Fibroblast of skin of left biceps (primary cell): ENCODE results near the gene ELF2.
"Not testable (repeated sequence)": the region's sequence is repeated elsewhere in the genome, so short reads cannot be mapped to it uniquely, and the experiment has no call there.

Experiments used
- DNase-seq, 2 experiments: peaks; one replicate each; pipeline ENCODE4 v3.0.0-alpha.2; 2013; ENCODE audit warnings: low read depth in 2 of 2

Gene ELF2

DNA sequence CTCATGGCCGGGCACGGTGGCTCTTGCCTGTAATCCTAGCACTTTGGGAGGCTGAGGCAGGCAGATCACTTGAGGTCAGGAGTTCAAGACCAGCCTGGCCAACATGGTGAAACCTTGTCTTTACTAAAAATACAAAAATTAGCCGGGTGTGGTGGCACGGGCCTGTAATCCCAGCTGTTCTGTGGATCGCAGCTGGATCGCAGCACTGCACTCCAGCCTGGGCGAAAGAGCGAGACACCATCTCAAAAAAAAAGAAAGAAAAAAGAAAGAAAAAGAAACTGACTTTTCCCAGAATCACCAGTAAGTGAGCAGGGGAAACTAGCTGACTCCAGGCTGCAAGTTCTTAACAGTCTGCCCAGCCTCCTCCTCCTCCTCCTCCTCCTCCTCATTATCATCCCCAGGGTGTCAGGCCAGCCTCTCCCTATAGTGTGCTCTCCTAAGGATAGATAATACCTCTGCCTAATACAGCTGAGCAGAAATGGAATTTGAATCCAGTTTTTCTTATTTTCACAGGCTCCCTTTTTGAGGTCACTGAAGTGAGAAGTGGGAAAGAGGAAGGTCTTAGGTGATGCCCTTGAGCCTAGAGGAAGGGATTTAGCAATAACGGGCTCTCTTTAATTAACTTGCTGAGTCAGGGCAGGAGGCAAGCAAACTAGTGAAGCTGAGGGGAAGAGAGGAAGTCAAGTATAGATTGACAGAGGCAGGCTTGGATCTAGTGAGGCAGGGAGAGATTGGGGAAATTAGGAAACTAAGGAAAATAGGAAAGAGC is 11.8 kb upstream of the ELF2 start:
- DNase-seq: no peak

DNA sequence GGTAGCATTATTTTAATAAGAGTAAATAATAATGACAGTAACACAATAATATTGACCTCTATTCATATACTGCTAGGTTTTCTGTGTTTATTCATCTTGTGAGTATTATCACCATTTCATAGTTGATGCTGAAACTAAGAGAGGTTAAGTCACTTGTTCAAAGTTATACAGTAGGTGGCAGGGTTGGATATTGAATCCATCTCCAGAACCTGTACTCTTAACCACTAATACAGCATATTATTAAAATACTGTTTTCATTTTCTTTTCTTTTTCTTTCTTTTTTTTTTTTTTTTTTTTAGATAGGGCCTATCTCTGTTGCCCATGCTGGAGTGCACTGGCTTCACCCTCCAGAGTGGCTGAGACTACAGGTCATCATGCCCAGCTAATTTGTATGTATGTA is 7.1 kb upstream of the ELF2 start:
- no peak for DNase-seq

DNA sequence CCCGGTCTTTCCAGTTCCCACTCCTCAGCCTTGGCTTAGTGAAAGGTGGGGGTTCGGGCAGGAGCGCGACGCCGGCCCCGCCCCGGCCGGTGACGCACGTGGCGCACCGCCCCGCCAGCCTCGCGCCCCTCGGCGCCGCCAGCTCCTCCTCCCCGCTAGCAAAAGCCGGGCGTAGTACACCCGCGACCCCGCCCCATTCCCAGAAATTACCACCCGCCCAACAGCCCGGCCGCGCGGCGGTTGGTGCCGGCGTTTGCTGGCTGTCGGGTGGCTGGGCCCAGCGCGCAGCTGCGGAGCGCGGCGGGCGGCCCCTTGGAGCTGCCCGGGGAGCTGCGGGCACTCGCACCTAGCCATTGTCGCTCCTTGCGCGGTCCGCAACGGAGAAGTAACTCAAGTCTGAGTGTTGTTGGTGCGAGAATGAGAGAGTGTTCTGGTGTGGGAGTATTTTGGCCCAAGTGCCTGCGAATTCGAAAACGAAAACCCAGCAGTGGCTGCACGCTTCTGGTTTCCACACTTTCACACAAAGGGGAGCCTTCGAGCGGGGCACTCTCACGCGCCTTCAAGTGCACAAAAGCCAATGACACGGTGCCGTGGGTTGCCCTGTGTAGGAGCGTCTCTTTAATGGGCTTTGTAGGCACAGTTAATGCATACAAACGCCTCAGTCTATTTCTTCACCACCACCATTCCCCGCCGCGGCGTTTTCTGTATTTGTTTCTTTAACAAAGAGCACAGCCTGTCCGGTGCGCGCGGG is 1.0 kb upstream of the ELF2 start:
- DNase-seq: peak; percentile 87 to 89

DNA sequence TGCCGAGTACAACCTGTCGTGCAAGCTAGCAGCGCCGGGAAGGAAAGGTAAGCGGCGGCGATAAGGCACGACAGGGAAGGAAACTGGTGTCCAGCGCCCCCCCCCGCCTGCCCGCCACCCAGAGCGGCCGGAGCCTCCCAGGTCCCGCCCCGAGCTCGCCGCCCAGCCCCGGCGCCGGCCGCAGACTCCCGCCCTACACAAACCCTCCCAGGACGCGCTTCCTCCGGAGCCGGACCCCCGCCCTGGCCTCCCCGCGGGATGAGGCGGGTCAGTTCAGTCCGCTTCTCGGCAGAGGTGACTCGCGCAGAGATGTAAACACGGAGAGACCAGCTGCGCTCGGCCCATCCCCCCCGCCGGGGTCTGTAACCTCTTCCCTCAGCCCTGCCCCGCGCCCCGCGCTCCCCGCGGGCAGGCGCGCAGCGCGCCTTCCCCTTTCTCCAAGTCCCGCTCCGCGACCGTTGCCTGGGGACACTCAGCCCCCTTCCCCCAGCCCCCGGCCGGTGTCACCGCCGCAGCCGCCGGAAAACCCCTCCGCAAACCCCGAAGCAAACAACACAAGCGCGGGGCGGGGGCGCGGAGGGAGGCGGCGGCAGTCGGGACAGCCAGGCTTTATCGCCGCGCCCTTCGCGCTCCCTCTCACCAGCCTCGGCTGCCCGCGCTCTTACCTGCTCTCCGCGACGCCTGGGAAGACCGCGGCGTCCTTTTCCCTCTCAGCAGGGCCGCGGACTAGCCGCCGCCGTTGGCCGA is 543 bp downstream of the ELF2 start:
- no peak for DNase-seq

DNA sequence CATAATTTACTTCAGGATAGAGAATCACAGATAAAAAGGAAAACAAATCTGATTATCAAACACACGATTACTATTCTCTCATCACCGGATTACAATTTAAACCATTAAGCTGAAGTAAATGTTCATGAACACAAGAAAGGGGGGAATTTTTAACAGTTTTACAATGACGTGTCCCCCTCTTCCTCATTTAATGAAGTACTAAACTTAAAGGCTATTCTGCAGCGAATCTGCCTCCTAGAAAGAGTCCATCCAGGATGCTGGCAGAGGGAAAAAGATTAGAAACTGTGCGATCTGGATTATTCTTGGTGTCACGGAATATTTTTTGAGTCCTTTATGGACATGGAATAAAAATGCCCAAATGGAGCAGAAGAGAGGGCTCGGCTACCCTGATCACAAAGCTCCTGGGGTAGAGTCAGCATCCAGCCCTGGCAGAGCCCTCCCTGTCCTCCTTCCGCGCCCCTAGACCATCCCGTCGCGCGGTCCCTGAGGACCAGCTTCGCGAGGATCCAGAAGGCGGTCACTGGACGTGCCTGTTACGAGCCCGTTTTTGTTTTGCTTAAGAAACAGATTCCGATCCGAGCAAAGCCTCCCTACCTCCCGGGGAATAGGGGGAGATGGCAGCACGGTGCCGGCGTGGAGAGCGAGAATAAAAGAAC is 1.2 kb downstream of the ELF2 start:
- no peak for DNase-seq

DNA sequence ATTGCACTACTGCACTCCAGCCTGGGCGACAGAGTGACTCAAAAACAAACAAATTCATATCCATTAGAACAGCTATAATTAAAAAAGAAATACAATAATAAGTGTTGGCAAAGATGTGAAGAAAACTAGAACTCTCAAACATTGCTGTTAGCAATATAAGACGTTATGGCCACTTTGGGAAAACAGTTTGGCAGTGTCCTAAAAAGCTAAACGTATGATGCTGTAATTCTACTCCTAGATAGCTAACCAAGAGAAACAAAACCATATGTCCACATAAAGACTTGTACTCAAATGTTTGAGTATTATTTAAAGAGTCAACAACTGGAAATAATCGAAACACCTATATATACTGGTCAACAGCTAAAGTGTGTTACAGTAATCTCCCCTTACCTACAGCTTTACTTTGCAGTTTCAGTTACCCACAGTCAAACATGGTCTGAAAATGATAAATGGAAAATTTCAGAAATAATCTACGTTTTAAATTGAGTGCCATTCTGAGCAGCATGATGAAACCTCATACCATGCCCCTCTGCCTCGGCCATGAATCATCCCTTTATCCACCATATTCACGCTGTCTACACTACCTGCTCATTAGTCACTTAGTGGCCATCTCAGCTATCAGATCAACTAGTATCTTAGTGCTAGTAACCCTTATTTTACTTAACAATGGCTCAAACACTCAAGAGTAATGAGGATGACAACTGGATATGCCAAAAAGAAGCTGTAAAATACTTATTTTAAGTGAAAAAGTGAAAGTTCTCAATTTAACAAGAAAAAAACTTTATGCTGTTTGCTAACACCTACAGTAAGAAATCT is 4.9 kb downstream of the ELF2 start:
- no peak for DNase-seq

DNA sequence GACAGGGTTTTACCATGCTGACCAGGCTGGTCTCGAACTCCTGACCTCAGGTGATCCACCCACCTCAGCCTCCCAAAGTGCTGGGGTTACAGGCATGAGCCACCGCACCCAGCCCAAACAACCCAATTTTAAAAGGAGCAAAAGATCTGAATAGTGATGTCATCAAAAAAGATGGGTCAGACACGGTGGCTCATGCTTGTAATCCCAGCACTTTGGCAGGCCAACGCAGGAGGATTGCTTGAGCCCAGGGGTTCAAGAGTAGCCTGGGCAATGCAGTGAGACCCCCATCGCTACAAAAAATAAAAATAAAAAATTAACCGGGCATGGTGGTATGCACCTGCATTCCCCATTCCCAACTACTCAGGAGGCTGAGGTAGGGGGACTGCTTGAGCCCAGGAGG is 6.1 kb downstream of the ELF2 start:
- no peak for DNase-seq

DNA sequence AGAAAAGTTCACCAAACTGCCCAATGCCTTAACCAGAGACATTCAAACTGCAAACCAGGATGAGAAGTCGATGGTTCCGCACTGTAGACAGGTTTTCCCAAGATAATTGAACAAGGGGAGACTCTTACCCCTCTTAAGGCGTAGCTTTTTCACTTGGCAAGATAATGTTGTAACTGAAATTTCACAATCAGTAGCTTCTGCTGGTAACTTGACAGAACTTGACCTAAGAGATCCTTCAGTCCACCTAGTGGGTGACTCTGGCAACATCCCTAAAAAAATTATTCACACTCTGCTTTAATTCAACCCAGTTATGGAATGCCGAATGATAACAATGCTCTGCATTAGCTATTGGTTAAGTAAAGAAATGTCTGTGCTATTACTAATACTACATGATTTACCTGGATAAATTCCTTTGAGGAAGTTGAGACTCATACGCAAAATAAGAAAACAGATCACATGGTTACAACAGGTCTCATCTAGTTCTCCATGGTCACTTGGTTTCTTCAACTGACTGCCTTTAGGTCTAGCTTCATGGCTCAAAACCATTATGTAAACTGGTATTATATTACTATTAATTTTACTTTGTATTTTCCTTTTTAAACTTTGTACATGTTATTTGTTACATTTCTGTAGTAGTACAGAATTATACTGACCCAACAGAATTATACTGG is 9.1 kb downstream of the ELF2 start:
- DNase-seq: no peak

DNA sequence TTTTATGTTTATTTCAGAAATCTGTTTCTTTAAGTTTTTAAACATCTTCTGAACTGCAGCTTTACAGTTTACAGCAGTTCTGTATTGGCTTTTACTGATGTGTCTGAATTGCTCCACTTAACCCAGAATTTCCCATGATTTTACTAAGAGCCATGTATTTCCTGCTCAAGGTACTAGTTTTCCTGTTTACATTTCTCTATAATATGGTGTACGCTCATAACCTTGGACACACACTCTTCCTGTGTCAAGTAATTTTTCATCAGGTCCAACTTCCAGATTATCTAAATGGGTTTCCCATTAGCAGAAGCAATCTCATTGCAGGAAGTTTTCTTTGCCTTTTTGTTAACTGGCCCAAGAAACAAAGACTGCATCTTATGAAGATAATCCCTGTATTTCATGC is 12.3 kb downstream of the ELF2 start:
- DNase-seq: no peak

DNA sequence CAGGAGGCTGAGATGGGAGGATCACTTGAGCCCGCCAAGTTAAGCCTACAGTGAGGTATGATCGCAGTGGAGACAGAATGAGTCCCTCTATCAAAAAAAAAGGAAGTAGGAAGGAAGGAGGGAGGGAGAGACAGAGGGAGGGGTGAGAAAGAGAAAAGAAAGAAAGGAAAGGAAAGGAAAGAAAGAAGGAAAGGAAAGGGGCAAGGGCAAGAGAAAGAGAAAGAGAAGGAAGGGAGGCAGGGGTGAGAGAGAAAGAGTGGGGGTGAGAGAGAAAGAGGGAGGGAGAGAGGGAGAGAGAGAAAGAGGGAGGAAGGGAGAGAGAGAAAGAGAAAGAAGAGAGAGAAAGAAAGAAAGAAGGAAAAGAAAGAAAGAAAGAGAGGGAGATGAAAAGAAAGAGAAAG is 13.2 kb downstream of the ELF2 start:
- no peak for DNase-seq

DNA sequence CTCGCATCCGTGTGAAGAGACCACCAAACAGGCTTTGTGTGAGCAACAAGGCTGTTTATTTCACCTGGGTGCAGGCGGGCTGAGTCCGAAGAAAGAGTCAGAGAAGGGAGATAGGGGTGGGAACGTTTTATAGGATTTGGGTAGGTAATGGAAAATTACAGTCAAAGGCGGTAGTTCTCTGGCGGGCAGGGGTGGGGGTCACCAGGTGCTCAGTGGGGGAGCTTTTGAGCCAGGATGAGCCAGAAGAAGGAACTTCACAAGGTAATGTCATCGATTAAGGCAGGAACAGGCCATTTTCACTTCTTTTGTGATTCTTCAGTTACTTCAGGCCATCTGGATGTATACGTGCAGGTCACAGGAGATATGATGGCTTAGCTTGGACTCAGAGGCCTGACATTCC is 19.0 kb downstream of the ELF2 start:
- not testable (repeated sequence) for DNase-seq

DNA sequence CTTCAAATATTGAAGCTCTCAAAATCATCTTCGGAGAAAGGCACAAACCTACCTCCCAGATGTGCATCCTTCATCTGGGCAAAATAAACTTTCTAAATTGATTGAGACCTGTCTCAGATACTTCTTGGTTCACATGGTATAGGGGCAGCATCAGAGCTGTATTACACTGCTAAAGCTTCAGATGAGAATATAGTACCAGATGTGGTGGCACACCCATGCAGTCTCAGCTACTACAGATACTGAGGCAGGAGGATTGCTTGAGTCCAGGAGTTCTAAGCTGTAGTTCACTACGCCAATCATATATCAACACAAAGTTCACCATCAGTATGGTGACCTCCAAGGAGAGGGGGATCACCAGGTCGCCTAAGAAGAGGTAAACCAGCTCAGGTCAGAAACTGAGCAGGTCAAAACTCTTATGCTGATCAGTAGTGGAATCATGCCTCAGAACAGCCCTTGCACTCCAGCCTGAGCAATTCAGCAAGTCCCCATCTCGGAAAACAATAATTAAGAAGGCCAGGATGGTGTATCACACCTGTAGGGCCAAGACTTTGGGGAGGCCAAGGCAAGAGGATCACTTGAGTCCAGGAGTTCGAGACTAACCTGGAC is 22.0 kb downstream of the ELF2 start:
- no peak for DNase-seq

DNA sequence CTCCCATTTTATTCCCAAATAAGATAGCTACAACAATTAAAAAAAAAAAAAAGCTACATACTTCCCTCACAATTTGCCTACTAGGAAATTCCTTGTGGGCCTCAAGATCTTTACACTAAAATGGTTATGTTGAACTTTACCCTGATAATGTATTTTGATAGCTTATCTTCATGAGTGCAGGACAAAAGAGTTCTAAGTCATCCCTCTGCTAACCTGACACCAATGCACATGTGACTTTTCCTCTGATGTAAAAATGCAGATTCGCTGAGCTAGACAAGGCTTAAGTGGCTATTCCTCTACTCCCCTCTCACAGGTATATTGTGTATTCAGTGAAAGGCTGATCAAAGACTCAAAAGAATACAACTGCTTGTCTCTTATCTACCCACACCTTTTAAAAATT is 22.5 kb downstream of the ELF2 start:
- DNase-seq: no peak

DNA sequence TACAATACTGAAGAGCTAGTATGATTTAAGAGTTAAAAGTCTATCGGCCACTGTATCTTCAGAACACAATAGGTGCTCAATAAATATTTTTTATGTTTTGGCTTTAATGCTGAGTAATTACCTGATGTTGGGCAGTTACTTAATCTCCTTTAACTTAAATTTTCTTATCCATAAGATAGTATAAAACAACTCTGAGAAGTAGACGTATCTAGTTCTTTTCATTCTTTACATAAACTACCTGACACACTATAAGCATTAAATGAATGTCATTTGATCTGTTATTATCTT is 22.9 kb downstream of the ELF2 start:
- DNase-seq: no peak

DNA sequence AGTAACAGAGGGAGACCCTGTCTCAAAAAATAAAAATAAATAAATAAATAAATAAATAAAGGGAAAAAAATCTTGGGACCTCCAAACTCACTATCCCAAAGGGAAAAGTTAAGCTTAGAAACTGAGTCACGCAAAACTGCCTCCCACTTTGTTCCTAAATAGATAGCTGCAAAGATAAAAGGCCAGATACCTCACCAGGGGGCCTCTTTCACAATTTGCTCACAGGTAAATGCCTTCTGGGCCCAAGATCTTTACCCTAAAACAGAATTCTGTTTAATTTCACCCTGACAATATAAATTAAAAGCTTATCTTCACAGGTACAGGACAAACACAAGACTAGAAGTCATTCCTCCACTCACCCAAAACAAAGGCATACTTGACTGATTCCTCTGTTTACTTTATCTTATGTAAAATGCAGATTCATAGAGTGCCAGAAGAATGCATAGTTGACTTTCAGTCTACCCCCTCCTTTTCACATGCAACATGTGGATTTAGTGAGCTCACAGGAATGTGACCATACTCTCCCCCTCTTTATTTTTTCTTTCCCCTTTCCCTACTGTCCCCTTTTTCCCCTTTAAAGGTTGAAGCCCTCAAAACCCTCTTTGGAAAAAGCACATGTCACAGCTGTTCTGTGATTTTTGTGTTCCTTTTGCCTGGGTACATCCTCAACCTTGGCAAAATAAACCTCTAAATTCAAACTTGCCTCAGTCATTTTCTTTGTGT is 23.4 kb downstream of the ELF2 start:
- no peak for DNase-seq

DNA sequence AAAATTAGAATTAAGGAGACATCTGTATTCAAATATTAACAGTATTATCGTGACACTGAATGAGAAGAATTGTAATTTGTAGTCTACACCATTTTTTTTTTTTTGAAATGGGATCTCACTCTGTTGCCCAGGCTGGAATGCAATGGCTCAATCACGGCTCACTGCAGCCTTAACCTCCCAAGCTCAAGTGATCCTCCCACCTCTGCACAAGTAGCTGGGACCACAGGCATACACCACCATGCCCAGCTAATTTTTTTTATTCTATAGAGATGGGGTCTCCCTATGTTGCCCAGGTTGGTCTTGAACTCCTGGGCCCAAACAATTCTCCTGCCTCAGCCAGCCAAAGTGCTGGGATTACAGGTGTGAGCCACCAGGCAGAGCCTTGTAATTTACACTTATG is 24.8 kb downstream of the ELF2 start:
- no peak for DNase-seq

DNA sequence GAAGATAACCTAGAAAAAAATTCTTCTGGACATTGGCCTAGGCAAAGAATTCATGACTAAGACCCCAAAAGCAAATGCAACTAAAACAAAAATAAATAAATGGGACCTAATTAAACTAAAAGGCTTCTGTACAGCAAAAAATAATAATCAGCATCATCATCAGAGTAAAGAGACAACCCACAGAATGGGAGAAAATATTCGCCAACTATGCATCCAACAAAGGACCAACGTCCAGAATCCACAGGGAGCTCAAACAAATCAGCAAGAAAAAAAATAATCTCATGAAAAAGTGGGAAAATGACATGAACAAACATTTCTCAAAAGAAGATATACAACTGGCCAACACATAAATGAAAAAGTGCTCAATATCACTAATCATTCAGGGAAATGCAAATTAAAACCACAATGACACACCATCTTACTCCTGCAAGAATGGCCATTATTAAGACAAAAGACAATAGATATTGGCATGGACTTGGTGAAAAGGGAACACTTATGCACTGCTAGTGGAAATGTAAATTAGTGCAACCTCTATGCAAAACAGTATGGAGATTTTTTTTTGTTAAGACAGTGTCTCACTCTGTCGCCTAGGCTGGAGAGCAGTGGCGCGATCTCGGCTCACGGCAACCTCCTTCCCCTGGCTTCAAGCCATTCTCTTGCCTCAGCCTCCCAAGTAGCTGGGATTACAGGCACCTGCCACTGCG is 29.9 kb downstream of the ELF2 start:
- DNase-seq: no peak

DNA sequence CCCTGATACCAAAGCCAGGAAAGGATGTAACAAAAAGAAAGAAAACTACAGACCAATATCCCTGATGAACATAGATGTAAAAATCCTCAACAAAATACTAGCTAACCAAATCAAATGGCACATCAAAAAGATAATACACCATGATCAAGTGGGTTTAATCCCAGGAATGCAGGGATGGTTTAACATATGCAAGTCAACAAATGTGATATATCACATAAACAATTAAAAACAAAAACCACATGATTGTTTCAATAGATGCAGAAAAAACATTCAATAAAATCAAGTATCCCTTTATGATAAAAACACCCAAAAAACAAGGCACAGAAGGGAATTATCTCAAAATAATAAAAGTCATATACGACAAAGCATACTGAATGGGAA is 31.5 kb downstream of the ELF2 start:
- DNase-seq: no peak

DNA sequence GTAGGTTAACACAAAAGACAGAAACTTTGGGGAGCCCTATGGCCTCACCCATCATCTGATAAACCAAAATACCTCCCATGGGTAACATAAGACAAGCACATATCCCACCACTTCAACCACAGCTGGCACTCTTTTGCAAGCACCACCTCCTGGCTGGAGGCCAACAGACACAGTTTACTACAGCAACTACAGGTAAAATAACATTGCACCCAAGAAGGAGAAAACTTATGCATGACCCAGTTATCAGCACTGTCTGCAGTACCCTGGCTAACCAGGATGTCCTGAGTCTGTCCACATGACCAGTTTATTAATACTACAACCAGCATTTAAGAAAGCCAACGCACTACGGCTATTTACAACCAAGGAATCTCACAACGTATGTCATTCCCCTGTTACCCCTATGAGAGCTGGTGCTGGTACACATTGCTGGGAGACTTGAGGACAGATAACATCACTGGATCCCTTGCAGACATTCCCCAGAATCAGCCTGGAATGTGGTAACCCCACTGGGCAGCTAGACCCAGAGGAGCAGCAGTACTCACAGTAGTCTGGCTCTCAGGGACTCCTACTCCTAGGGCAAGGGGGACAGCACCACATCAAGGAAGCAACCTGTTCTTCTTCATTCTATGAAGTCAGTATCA is 32.0 kb downstream of the ELF2 start:
- no peak for DNase-seq
